ENCODE results near the gene SLCO3A1.
"Not testable (repeated sequence)": the region's sequence is repeated elsewhere in the genome, so short reads cannot be mapped to it uniquely, and the experiment has no call there.

The SLCO3A1 gene

DNA sequence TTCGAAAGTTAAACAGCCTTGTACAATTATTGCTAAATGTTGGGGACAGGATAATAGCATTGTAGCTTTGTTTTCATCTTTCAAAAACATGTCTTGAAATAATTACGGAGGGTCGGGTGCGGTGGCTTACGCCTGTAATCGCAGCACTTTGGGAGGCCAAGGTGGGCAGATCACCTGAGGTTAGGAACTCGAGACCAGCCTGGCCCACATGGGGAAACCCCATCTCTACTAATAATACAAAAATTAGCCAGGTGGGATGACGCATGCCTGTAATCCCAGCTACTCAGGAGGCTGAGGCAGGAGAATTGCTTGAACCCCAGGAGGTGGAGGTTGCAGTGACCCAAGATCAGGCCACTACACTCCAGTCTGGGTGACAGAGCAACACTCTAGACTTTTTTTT, 216.7 kb downstream of the SLCO3A1 start:
- not testable (repeated sequence) for DNase-seq (ENCODE audit: low spot score)

GRCh38 chr15:92071045-92071634, 217.6 kb downstream of the SLCO3A1 start:
- DNase-seq (ENCODE audit: low spot score), result no peak

- DNase-seq (ENCODE audit: low spot score), result no peak
Observed at GRCh38 chr15:92073044-92073785, 219.7 kb downstream of the SLCO3A1 start.

DNA sequence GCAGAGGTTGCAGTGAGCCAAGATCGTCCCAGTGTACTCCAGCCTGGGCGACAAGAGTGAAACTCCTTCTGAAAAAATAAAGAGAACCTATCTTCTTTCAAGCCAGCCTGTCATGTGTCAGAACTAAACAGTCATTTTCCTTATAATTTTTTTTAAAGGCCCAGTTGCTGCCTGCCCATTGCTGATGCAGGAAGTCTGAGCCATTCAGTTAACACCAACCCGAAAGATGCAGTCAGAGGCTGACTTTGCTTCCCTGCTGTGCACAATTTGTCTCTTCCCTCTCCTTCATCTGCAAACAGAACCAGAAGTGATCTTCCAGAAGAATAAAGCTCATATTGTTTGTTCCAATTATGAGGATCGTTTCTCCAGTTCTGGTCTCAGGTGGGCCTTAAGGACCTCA, 220.6 kb downstream of the SLCO3A1 start:
- DNase-seq (ENCODE audit: low spot score), result no peak

DNA sequence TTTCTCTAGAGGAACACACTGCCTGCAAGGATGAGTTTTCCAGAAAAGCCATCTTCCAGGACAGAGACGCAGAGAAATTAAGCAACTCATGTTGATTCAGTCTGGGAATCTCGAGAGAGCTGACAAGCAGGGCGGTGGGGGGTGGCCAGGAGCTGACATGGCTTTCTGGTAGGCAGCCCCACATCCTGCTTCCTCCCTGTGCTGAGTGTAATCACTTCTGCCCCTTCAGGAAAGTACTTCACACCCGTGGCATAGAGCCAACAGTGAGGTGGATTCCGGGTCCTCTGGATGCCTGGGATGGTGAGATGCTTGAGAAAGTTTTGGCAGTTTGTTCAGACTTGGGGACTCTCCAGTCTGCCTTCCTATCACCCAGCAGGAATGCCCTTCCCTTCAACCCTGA, 221.1 kb downstream of the SLCO3A1 start:
- no peak for DNase-seq (ENCODE audit: low spot score)

GRCh38 chr15:92075764-92076163, 222.3 kb downstream of the SLCO3A1 start:
- DNase-seq (ENCODE audit: low spot score), result no peak

- no peak for DNase-seq (ENCODE audit: low spot score)
Observed at GRCh38 chr15:92076541-92076940, 223.0 kb downstream of the SLCO3A1 start.

- peak; percentile 54 for DNase-seq (ENCODE audit: low spot score)
Observed at GRCh38 chr15:92077353-92078085, 224.0 kb downstream of the SLCO3A1 start.

DNA sequence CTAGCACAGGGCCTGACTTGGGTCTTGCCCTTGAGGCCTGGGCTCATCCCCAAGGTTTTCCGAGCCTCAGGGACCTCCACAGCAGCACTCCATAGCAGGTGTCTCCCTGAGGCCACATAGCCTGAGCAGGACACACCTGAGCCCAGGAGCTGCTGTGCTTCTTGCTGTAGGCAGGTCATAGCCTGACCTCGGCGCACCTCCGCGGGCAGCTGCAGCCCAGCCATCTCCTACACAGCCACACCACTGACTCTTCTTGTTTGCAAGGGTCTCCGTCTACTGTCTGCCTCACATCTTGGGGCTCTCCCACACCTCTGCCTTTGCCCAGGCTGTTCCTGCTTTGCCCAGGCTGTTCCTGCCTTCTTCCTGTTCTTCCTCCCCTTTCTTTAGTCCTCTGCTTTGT, 224.8 kb downstream of the SLCO3A1 start:
- DNase-seq (ENCODE audit: low spot score), result no peak

GRCh38 chr15:92079047-92079446, 225.5 kb downstream of the SLCO3A1 start:
- no peak for DNase-seq (ENCODE audit: low spot score)

GRCh38 chr15:92079647-92080255, 226.2 kb downstream of the SLCO3A1 start:
- no peak for DNase-seq (ENCODE audit: low spot score)

GRCh38 chr15:92082006-92082843, 228.7 kb downstream of the SLCO3A1 start:
- peak; percentile 24 for DNase-seq (ENCODE audit: low spot score)

GRCh38 chr15:92083190-92083589, 229.7 kb downstream of the SLCO3A1 start:
- no peak for DNase-seq (ENCODE audit: low spot score)

DNA sequence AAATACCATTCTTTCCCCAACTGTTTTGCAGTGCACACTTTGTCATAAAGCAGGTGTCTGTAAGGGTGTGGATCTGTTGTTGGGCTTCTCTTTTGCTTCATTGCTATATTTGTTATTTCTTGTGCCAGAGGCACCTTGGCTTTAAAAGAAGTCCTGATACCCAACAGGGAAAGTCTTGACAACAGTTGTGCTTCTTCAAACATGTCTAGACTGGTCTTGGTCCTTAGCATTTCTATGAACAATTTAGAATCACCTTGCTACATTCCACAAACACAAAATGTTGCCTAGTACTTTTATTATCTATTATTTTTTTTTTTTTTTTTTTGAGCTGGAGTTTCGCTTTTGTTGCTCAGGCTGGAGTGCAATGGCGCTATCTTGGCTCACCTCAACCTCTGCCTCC, 233.7 kb downstream of the SLCO3A1 start:
- DNase-seq (ENCODE audit: low spot score), result no peak

DNA sequence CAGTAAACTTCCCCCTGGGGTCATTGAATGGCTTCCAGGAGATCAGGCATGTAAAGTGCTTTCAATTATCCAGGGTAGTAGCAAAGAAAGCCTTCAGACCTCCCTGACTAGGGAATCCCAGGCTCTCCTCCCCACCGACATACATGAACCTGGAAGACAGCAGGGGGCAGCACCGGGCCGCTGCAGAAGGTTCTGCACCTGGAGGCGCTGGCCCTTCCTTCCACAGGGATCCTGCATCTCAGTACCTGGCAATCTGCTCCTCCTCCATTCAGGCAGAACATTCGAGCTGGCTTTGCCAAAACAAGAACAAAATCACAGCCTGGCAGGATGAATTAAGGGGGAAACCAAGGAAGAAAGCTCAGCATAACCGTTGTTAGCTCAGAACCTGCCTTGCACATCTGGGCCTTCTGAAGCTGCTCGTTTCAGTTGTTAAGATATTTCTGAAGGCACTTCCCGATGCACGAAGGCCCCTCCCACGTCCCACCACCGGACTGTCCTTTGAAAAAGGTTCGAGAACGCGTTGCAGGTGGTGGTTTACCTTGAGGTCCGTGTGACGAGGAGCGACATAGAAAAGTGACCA, 237.7 kb downstream of the SLCO3A1 start:
- DNase-seq (ENCODE audit: low spot score), result no peak

DNA sequence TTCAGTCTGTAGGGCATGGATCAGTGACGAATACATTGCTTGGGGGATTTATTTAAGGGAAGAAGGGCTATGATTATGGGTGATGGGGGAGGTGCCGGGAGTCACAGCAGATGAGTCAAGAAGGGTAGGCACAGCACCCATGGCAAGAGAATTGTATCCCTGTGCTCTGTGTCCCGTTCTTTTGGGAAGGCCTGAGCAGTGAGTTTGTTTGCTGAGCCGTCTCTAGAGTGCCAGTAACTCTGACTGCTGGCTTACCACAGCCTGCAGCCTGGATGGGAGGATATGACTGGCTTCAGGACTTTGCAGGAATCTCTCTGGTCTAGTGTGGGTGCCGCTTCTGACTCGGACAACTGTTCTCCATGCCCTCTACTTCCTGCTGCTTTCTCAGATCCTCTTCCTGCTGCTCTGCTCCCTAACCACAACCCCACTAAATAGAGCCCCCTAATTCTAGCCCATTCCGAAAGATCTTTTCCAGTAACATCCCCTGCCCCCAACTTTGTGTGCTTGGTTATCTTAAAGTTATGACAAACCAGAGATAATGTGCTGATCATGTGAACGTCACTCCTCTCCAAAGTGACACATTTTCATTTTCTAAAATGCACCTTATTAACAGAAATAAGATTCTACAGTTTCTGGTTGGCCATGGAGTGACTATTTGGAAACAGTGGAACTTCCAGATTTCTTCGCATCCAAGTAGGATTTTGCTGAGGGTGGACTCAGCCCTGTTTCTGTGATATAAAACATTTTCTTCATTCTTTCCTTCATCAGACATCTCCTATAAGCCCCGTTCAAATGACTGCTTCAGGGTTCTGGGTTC, 239.0 kb downstream of the SLCO3A1 start:
- DNase-seq (ENCODE audit: low spot score), result no peak

DNA sequence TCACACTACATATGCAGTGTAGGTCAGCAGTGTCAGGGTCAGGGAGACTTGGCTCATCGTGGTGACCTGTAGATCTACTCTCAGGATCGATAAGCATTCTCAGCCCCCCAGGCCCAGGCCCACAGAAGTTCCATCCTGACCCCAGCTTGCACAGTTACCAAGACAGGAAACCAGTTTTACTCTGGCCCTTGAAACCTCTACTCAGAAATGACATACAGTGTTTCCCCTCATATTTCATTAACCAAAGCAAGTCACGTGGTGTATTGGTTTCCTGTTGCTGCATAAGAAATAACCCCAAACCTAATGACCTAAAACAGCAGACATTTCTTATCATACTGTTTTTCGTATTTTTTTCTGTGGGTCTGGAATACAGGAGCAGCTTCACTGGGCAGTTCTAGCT, 242.2 kb downstream of the SLCO3A1 start:
- peak; percentile 44 for DNase-seq (ENCODE audit: low spot score)

DNA sequence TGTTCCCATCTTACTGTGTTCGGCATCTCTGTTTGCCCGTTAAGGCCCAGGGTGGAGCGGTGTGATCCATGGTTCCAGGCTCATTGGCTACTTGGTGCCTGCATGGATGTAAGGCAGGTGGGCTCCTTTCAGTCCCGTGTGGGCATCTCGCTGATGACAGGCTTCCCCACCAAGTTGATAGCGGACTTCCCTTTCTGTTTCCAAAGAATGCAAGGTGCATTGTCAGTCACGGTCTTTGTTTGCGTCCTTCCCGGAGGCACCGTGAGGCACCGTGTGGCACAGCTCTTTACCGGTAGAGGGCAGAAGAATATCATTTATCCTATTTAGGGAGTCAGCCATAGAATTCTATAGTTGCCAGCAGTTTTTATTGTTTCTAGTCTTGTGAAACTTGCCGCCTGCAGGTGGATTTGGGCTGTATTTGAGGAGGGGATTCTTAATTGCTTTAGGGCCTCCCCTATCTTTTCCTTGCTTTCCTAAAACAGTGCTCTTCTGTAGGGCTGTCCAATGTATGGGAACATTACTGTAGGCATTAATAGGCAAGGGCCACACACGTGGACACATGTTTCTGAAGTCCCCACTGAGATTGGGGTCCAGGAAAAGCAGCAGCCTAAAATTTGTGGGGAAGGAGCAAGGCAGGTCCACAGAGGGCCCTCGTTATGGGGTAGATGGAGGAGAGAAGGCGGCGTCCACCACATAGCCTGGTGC, 244.1 kb downstream of the SLCO3A1 start:
- DNase-seq (ENCODE audit: low spot score), result peak; percentile 44

DNA sequence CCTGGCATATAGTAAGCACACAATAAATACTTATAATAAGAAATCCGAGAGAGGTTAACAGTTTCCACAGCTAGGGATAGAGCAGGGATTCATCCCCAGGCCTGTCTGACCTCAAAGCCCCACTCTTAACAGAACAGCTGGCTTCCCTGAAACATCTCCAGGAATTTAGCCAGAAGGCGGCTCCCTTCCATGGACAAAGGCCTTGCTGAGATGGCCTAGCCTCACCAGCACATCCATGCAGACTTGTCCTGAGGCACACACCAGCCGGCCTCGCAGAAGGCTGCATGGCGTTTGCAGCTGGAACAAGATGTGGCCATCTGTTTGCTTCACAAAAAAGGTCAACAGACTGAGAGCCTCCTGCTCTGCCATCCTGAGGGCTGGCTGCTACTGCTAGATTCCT, 245.4 kb downstream of the SLCO3A1 start:
- DNase-seq (ENCODE audit: low spot score), result no peak

DNA sequence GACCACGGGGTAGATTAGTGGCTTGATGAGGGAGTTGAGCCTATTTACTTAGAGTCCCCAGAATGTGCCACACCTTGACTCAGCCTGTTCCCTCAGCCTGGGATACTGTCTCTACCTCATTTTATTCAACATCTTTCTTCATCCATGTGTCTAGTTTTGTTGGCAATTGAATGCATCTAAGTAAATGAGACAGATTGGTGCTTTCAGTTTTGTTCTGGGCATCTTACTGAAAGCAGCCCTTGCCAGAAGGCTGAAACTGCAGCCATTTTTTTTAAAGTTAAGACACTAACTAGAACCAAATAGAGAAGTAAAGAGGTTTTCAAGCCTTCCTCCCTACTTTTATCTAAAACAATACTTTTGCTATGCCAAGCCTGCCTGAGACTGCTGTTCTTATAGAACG, 246.8 kb downstream of the SLCO3A1 start:
- no peak for DNase-seq (ENCODE audit: low spot score)
